AG10803 (cell line): ENCODE results near the gene CYP11A1.

Experiments used
- DNase-seq: peaks from one replicate; pipeline ENCODE4 v3.0.0; 2010; ENCODE audit warnings: low read depth
- H3K4me3 ChIP-seq: 2 replicates; pipeline ENCODE4 v1.5.1; 2011; ENCODE audit warnings: mild to moderate bottlenecking, low read length, control low read depth
- CTCF ChIP-seq: conservative IDR thresholded peaks from 2 replicates; pipeline ENCODE4 v1.5.1; 2011; ENCODE audit warnings: mild to moderate bottlenecking, low read length, control low read depth, inconsistent platforms

The CYP11A1 gene

GRCh38 chr15:74312445-74313007 is 54.9 kb downstream of the CYP11A1 start:
- no peak for DNase-seq
- no peak overlapping the region for H3K4me3 ChIP-seq
- no peak for TF ChIP-seq CTCF

- peak; percentile 42 for DNase-seq
- TF ChIP-seq CTCF = peak; percentile 69
Measured at GRCh38 chr15:74311734-74312444, 55.6 kb downstream of the CYP11A1 start.

GRCh38 chr15:74307827-74308811 is 59.3 kb downstream of the CYP11A1 start:
- no peak overlapping the region for H3K4me3 ChIP-seq
- peak; percentile 86 for TF ChIP-seq CTCF
- DNase-seq = peak; percentile 64

More at GRCh38 chr15:74311734-74312444, 55.6 kb downstream of the CYP11A1 start:
- H3K4me3 ChIP-seq = no peak overlapping the region

- TF ChIP-seq CTCF = no peak
- DNase-seq = no peak
- H3K4me3 ChIP-seq = no peak overlapping the region
Measured at GRCh38 chr15:74306781-74307217, 60.6 kb downstream of the CYP11A1 start.

- no peak overlapping the region for H3K4me3 ChIP-seq
- no peak for DNase-seq
- TF ChIP-seq CTCF = no peak
Measured at GRCh38 chr15:74305687-74306086, 61.8 kb downstream of the CYP11A1 start.

GRCh38 chr15:74304431-74304830 is 63.0 kb downstream of the CYP11A1 start:
- H3K4me3 ChIP-seq = no peak overlapping the region
- DNase-seq = no peak
- no peak for TF ChIP-seq CTCF
